Skeletal muscle tissue (tissue), 4 donors: ENCODE measurements around the gene LMTK3. TPM values are rescaled to one million over a fixed set of nuclear protein-coding genes. Genes with fewer than 3 reads are reported as not detected.

Experiments
- H3K27ac ChIP-seq: one replicate; pipeline ENCODE4 v1.7.0; 2013; ENCODE audit warnings: mild to moderate bottlenecking, low read depth, low read length, inconsistent platforms
- H3K27me3 ChIP-seq, 3 donors: one replicate each; pipeline ENCODE4 v1.7.0; 2013; ENCODE audit warnings: low read length in 3 of 3; ENCODE audit not compliant: control insufficient read depth in 3 of 3, insufficient read depth in 3 of 3
- H3K36me3 ChIP-seq, 3 donors: one replicate each; pipeline ENCODE4 v1.7.0; 2013; ENCODE audit warnings: low read length in 3 of 3; ENCODE audit not compliant: control insufficient read depth in 3 of 3, insufficient read depth in 3 of 3
- H3K4me1 ChIP-seq, 3 donors: one replicate each; pipeline ENCODE4 v1.7.0; 2013; ENCODE audit warnings: low read length in 3 of 3, mild to moderate bottlenecking in 3 of 3; ENCODE audit not compliant: control insufficient read depth in 3 of 3, insufficient read depth in 3 of 3
- H3K4me3 ChIP-seq, 3 donors: one replicate each; pipeline ENCODE4 v1.7.0; 2013; ENCODE audit warnings: low read length in 3 of 3
- H3K9ac ChIP-seq, 3 donors: one replicate each; pipeline ENCODE4 v1.7.0; 2013; ENCODE audit warnings: low read length in 3 of 3, mild to moderate bottlenecking in 3 of 3, moderate library complexity in 2 of 3, low read depth in 1 of 3
- H3K9me3 ChIP-seq, 3 donors: one replicate each; pipeline ENCODE4 v1.7.0; 2013; ENCODE audit warnings: low read length in 3 of 3; ENCODE audit not compliant: control insufficient read depth in 3 of 3
- total RNA-seq: library from RNA; depleted of rRNA; stranded (reverse); fragments of >200 nt; gene quantifications from one replicate; pipeline ENCODE4 v1.2.3, GENCODE V29; 2014
- donor health status: Osteomylitis.

Gene LMTK3
- total RNA-seq, 1 donor from 2014 or later = not detected

DNA sequence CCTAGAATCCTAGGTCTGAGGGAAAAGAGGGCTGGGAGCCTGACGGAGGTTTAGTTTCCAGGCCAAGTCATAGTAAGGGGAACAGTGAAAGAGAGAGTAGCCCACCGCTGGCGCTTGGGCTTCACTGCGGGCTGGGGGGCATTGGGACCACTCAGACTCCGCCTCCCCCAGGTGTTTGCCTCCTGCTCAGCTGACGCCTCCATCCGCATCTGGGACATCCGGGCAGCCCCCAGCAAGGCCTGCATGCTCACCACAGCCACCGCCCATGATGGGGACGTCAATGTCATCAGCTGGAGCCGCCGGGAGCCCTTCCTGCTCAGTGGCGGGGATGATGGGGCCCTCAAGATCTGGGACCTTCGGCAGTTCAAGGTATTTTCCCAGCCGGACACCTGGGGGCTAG is 60.8 kb downstream of the LMTK3 start:
- no peak overlapping the region for H3K27ac ChIP-seq
- peaks cover 56 to 57% (median 57%) of the 10 kb centered on the region in 3 donors for H3K36me3 ChIP-seq
- H3K9ac ChIP-seq = no peak overlapping the region
- no peak overlapping the region for H3K4me3 ChIP-seq
- H3K9me3 ChIP-seq = no peaks in the 10 kb centered on the region
- H3K4me1 ChIP-seq = peaks cover 11 to 33% (median 14%) of the 10 kb centered on the region in 3 donors
- no peaks in the 10 kb centered on the region for H3K27me3 ChIP-seq

DNA sequence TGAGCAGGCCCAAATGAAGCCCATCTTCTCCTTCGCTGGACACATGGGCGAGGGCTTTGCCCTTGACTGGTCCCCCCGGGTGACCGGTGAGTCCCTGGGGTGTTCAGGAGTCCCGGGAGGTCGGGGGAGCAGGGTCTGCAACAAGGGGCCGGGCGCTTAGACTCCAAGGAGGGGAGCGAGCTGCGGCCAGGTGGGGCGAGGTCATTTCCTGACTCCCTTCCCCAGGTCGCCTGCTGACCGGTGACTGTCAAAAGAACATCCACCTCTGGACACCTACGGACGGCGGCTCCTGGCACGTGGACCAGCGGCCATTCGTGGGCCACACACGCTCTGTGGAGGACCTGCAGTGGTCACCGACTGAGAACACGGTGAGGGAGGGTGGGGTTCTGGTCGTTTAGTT is 61.2 kb downstream of the LMTK3 start:
- no peaks in the 10 kb centered on the region for H3K27me3 ChIP-seq
- H3K9ac ChIP-seq = no peak overlapping the region
- peaks cover 9 to 33% (median 11%) of the 10 kb centered on the region in 3 donors for H3K4me1 ChIP-seq
- H3K27ac ChIP-seq = no peak overlapping the region
- peaks cover 53 to 57% (median 55%) of the 10 kb centered on the region in 3 donors for H3K36me3 ChIP-seq
- no peaks in the 10 kb centered on the region for H3K9me3 ChIP-seq
- H3K4me3 ChIP-seq = no peak overlapping the region

DNA sequence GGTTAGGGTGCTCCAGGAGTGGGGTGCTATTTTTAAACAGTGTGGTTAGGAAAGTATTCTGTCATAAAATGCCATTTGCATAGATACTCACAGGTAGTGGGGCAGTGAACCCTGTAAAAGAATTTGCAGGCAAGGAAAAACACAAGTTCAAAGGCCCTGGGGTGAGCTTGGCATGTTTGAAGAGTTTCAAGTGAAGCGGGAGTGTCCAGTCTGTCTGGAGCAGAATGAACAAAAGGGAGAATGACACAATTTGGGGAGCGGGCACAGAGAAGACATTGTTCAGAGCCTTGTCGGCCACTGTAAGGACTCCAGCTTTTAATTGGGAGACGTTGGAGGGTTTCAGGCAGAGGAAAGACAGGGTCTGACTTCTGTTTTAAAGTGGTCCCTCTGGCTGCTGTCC is 63.1 kb downstream of the LMTK3 start:
- Histone ChIP-seq H3K36me3 (peaks cover 45 to 53% (median 46%) of the 10 kb centered on the region in 3 donors), H3K9me3 (no peaks in the 10 kb centered on the region), H3K4me1 (peaks cover 20 to 46% (median 20%) of the 10 kb centered on the region in 3 donors), H3K4me3 (no peak overlapping the region), H3K27ac (no peak overlapping the region), H3K9ac (no peak overlapping the region), H3K27me3 (peaks cover 5 to 12% (median 9%) of the 10 kb centered on the region in 3 donors)

DNA sequence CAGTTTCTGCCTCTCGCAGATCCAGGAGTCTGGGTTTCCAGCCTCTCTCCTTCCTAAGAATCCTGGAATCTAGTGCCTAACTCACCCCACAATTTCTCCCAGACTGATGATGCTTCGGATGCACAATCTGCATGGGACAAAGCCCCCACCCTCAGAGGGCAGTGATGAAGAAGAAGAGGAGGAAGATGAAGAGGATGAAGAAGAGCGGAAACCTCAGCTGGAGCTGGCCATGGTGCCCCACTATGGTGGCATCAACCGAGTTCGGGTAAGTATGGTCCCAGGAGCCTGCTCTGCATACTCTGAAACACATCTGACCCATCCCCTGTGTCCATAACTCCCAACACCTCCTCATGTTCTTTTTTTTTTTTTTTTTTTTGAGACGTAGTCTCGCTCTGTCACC is 65.1 kb downstream of the LMTK3 start:
- Histone ChIP-seq H3K4me1 (peaks cover 20 to 38% (median 20%) of the 10 kb centered on the region in 3 donors), H3K36me3 (peaks cover 33 to 36% (median 35%) of the 10 kb centered on the region in 3 donors), H3K4me3 (peak overlapping the region; percentile 96 to 99 (median 97)), H3K9ac (peak overlapping the region; percentile 84 to 93 (median 93)), H3K27me3 (peaks cover 16 to 24% (median 17%) of the 10 kb centered on the region in 3 donors), H3K27ac (no peak overlapping the region), H3K9me3 (no peaks in the 10 kb centered on the region)

DNA sequence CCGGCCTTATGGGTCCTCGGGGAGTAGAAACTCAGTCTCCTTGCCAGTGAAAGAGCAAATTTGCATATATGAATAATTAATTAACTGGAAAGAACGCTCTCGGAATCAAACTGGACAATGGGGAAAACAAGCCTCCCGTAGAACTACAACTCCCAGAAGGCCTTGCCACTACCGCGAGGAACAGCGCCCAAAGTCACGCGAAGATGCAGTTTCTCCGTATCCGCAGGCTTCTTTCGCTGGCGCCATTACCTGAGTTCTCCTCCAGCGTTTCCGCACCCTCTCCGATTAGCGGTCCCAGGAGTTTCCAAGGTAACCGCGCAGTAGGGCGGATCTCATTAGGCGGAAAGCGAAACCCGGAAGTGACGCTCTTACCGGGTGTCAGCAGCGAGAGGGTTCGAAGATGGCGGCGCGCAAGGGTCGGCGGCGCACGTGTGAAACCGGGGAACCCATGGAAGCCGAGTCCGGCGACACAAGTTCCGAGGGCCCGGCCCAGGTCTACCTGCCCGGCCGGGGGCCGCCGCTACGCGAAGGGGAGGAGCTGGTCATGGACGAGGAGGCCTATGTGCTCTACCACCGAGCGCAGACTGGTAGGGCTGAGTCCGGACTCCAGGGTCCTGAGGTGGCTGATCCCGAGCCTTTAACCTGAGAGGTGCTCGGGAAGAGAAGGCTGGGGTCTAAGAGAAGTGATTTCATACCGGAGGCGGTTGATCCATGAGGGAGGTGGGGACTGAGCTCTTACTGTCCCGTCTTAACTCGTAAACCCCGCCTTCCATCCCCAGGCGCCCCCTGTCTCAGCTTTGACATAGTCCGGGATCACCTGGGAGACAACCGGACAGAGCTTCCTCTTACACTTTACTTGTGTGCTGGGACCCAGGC is 65.8 kb downstream of the LMTK3 start, which contains the start of gene GRWD1:
GRWD1 (plus strand) TSS at position 378 of the 876 bp plus-strand sequence; CDS start at position 401, 23 bp downstream.
- Histone ChIP-seq H3K27ac (peak within 1 kb of the TSS; percentile 90), H3K4me1 (peaks cover 20 to 38% (median 20%) of the 10 kb centered on the region in 3 donors), H3K9me3 (no peaks in the 10 kb centered on the region), H3K36me3 (peaks cover 25 to 29% (median 28%) of the 10 kb centered on the region in 3 donors), H3K9ac (peak within 1 kb of the TSS; percentile 84 to 93 (median 93)), H3K4me3 (peak within 1 kb of the TSS; percentile 96 to 99 (median 97)), H3K27me3 (peaks cover 20 to 28% (median 22%) of the 10 kb centered on the region in 3 donors)

DNA sequence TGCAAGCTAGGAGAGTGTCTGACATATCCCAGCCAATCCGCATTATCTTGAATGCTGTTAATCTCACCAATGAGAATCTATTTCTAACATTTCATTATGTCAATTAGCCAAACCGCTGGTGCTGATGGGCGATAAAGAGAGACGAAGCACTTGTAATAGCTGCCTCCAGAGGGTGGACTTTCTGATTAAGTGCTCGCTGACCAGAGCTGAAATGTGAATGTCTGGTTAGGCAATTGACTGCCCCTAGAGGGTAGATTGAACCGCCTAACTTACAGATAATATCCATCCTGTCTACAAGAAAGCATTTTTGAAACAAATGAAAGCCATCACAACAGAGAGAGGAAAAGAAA is 66.4 kb downstream of the LMTK3 start:
- Histone ChIP-seq H3K9me3 (no peaks in the 10 kb centered on the region), H3K27ac (peak overlapping the region; percentile 90)

DNA sequence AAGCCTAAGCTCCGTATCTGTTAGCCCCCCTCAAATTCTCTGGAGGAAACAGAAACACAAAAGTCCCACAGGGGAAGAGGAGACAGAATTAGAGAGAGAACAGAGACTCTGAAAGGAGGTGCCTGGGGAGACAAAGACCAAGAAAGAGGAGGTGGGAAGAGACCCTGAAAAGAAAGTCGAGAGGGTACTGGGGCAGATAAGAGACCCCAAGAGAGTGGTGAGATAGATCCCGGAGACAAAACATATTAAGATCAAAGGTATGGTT is 66.8 kb downstream of the LMTK3 start:
- H3K9me3 ChIP-seq = no peaks in the 10 kb centered on the region
- H3K9ac ChIP-seq = peak overlapping the region in 2 of 3 donors; percentile 93
- H3K27me3 ChIP-seq = peaks cover 20 to 28% (median 22%) of the 10 kb centered on the region in 3 donors
- peaks cover 20 to 38% (median 20%) of the 10 kb centered on the region in 3 donors for H3K4me1 ChIP-seq
- H3K36me3 ChIP-seq = peaks cover 17 to 20% (median 19%) of the 10 kb centered on the region in 3 donors
- H3K4me3 ChIP-seq = peak overlapping the region; percentile 96 to 99 (median 97)
- peak overlapping the region; percentile 90 for H3K27ac ChIP-seq

More for the DNA sequence above, 66.4 kb downstream of the LMTK3 start:
- H3K27me3 ChIP-seq = peaks cover 20 to 28% (median 22%) of the 10 kb centered on the region in 3 donors
- peaks cover 20 to 23% (median 22%) of the 10 kb centered on the region in 3 donors for H3K36me3 ChIP-seq
- peaks cover 20 to 38% (median 20%) of the 10 kb centered on the region in 3 donors for H3K4me1 ChIP-seq
- H3K4me3 ChIP-seq = peak overlapping the region; percentile 96 to 99 (median 97)
- peak overlapping the region; percentile 84 to 93 (median 93) for H3K9ac ChIP-seq

DNA sequence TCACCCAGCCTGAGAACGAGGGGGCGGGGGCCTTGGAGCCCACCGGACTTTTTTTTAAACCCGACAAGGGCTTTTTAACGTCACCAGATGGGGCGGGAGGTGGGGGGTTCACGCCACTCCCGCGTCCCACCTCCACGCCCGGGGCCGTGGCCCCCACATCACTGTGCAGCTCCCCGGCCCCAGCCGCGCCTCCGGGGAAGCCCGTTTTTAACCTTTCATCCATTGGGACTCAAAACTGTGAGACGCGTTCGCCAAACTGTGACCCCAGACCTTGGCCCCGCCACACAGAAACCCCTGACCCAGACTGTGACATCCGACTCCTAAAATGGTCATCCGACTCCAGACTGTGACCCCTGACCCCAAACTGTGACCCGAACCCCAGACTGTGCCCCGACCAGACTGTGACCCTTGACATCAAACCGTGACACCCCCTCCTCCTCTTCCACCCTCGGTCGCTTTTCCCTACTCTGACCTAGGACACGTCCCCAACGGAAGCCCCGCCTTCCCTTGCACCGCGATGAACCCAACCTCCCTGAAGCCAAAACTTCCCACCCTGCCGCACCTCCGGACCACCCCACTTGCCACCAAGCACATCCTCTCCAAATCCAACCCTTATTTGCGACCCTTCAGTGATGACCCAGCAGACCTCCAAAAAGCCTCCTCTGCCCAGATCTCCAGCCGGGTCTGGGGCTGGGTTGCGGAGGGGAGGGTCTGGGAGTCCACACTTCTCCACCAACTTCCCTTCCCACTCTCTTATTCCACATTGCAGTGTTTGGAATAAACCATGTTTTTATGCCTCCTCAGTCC is 67.3 kb downstream of the LMTK3 start:
- Histone ChIP-seq H3K36me3 (peaks cover 12 to 16% (median 16%) of the 10 kb centered on the region in 3 donors), H3K4me3 (peak overlapping the region; percentile 96 to 99 (median 97)), H3K27ac (no peak overlapping the region), H3K9me3 (no peaks in the 10 kb centered on the region), H3K4me1 (peaks cover 20 to 38% (median 20%) of the 10 kb centered on the region in 3 donors), H3K9ac (peak overlapping the region in 2 of 3 donors; percentile 51 to 93), H3K27me3 (peaks cover 20 to 28% (median 22%) of the 10 kb centered on the region in 3 donors)

DNA sequence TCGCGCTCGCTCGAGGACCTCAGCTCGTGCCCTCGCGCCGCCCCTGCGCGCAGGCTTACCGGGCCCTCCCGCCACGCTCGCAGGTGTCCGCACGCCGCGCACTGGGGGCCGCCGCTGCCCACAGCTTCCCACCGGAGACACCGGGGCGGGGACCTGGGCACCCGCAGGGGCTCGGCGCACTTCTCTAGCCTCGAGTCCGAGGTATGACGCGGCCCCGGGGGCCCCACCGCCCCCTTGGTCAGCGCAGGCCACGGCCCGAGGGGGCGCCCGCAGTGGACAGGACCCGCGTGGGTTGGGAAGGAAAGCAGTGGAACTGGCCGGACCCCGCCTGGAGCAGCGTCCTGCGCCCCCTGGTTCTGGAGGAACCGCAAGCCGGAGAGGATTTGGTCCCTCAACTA is 67.9 kb downstream of the LMTK3 start:
- H3K27ac ChIP-seq = no peak overlapping the region
- H3K36me3 ChIP-seq = peaks cover 9 to 15% (median 14%) of the 10 kb centered on the region in 3 donors
- no peaks in the 10 kb centered on the region for H3K9me3 ChIP-seq
- no peak overlapping the region for H3K9ac ChIP-seq
- peaks cover 20 to 28% (median 22%) of the 10 kb centered on the region in 3 donors for H3K27me3 ChIP-seq
- H3K4me1 ChIP-seq = peaks cover 20 to 38% (median 20%) of the 10 kb centered on the region in 3 donors
- H3K4me3 ChIP-seq = no peak overlapping the region
